ENCODE measurements around the gene ZBTB12.

GRCh38 chr6:31899882-31900722 lies 1.8 kb downstream of the ZBTB12 start:
- TF ChIP-seq POLR2AphosphoS5 (IDR thresholded peaks at IDR 0.05; ENCODE audit: borderline replicate concordance, low read depth, low read length), result no peak
- TF ChIP-seq EZH2 (IDR thresholded peaks at IDR 0.05), result no peak

All from SK-N-MC (cell line).